Right lung (tissue), 10 donors: Measurements from ENCODE around the gene PRR13. TPM values are rescaled to one million over a fixed set of nuclear protein-coding genes. Genes with fewer than 3 reads are reported as not detected.
A peak's percentile ranks its signal among the peaks of the same experiment; 100 is the strongest.
"Not testable (repeated sequence)": the region's sequence is repeated elsewhere in the genome, so short reads cannot be mapped to it uniquely, and the experiment has no call there.

Experiments
- DNase-seq, 2 donors: peaks; one replicate each; pipeline ENCODE4 v3.0.0-alpha.2; 2013
- long read RNA-seq, 8 donors: transcript quantifications; one replicate each; lab custom pipeline, GENCODE V29; 2026
- polyA plus RNA-seq, 5 donors: library from polyadenylated mRNA; unstranded; fragments of 120-200 nt; gene quantifications; one replicate each; pipeline versions ENCODE4 v1.2.1 to v1.2.3, GENCODE V29; 2013; ENCODE audit warnings: inconsistent platforms in 1 of 5, low replicate concordance in 1 of 5; ENCODE audit not compliant: insufficient read length in 5 of 5, insufficient read depth in 1 of 5

The PRR13 gene, protein sequence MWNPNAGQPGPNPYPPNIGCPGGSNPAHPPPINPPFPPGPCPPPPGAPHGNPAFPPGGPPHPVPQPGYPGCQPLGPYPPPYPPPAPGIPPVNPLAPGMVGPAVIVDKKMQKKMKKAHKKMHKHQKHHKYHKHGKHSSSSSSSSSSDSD
- polyA plus RNA-seq, result 100 to 1,000 TPM in 3 of 5 donors, 10 to 100 TPM in 2; 98.8 to 121 (median 102) TPM
- long read RNA-seq, donor 1, transcript PRR13-208 (3 exons, 786 nt), result minor isoform, 11 of 87 reads
- long read RNA-seq, donor 1, transcript PRR13-202 (4 exons, 1,229 nt), result major isoform, 38 of 87 reads
- long read RNA-seq, donor 1, transcript PRR13-209 (4 exons, 625 nt), result minor isoform, 5 of 87 reads
- long read RNA-seq, donor 1, partial matches to known transcripts, result 30 of 87 reads
- long read RNA-seq, donor 1, other reads (novel, unspliced or antisense), result 0 of 87 reads
- long read RNA-seq, donor 2, transcript PRR13-202 (4 exons, 1,229 nt), result major isoform, 21 of 26 reads
- long read RNA-seq, donor 2, partial matches to known transcripts, result 0 of 26 reads
- long read RNA-seq, donor 2, other reads (novel, unspliced or antisense), result 0 of 26 reads
- long read RNA-seq, donor 3, transcript PRR13-202 (4 exons, 1,229 nt), result major isoform, 16 of 48 reads
- long read RNA-seq, donor 3, partial matches to known transcripts, result 27 of 48 reads
- long read RNA-seq, donor 3, other reads (novel, unspliced or antisense), result 0 of 48 reads
- long read RNA-seq, donor 4, transcript PRR13-202 (4 exons, 1,229 nt), result major isoform, 10 of 29 reads
- long read RNA-seq, donor 4, partial matches to known transcripts, result 12 of 29 reads
- long read RNA-seq, donor 4, other reads (novel, unspliced or antisense), result 0 of 29 reads
- long read RNA-seq, donor 5, transcript PRR13-202 (4 exons, 1,229 nt), result major isoform, 25 of 52 reads
- long read RNA-seq, donor 5, transcript PRR13-208 (3 exons, 786 nt), result minor isoform, 5 of 52 reads
- long read RNA-seq, donor 5, partial matches to known transcripts, result 18 of 52 reads
- long read RNA-seq, donor 5, other reads (novel, unspliced or antisense), result 0 of 52 reads
- long read RNA-seq, donor 6, transcript PRR13-202 (4 exons, 1,229 nt), result major isoform, 31 of 66 reads
- long read RNA-seq, donor 6, transcript PRR13-208 (3 exons, 786 nt), result minor isoform, 14 of 66 reads
- long read RNA-seq, donor 6, partial matches to known transcripts, result 17 of 66 reads
- long read RNA-seq, donor 6, other reads (novel, unspliced or antisense), result 0 of 66 reads
- long read RNA-seq, donor 7, transcript PRR13-202 (4 exons, 1,229 nt), result major isoform, 30 of 40 reads
- long read RNA-seq, donor 7, partial matches to known transcripts, result 0 of 40 reads
- long read RNA-seq, donor 7, other reads (novel, unspliced or antisense), result 0 of 40 reads
- long read RNA-seq, donor 8, transcript PRR13-202 (4 exons, 1,229 nt), result major isoform, 8 of 16 reads
- long read RNA-seq, donor 8, partial matches to known transcripts, result 7 of 16 reads
- long read RNA-seq, donor 8, other reads (novel, unspliced or antisense), result 0 of 16 reads

DNA sequence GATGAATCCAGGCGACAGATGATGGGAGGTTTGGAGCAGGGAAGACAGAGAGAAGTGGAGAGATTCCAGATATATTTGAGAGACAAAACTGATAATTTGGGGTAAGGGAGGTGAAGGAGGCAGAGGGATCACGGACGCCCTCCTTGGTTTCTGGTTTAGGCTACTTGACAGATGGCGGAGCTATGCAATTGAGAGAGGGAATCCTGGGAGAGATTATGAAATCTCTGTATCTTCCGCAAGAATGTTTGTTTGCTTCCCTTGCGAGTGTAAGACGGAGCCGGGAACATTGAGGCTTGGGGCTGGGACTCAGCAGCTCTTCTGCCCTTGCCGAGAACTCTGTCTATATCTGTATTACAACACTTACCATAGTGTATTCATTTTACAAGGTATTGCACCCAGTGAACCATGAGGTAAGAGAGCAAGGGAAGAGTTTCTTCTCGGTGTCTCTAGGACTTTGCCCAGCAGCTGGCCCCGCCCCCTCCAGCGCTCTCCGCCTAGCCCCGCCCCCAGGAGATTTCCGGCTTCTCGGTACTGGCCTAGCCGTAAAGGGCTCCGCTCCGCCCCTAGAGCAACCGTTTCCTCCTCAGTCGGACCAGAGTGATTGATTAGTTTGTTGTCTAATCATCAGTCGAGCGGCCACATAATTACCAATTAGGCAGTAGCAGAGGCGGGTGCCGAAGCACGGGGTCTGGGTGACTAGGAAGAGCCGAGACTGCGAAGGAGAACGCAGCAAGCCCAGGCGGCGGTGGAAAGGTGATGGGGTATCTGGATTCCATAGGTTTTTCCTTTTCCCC is at the start of gene PRR13:
Gene PRR13 (plus strand): TSS at position 695 of the 794 bp plus-strand sequence. CDS start 981 bp downstream, outside the sequence.
- peak; percentile 97 for DNase-seq

GRCh38 chr12:53399896-53400295 is 41.6 kb upstream of the PRR13 start:
- DNase-seq, result no peak

DNA sequence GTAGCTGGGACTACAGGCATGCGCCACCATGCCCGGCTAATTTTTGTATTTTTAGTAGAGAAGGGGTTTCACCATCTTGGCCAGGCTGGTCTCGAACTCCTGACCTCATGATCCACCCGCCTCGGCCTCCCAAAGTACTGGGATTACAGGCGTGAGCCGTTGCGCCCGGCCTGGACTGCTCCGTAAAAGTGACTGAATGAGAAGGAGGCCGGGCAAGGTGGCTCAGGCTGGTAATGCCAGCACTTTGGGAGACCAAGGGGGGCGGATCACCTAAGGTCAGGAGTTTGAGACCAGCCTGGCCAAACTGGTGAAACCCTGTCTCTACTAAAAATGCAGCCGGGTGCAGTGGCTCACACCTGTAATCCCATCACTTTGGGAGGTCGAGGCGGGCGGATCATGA is 39.2 kb upstream of the PRR13 start:
- DNase-seq, result not testable (repeated sequence)

- DNase-seq, result no peak
These were observed 38.7 kb upstream of the PRR13 start for GRCh38 chr12:53402871-53403270.

DNA sequence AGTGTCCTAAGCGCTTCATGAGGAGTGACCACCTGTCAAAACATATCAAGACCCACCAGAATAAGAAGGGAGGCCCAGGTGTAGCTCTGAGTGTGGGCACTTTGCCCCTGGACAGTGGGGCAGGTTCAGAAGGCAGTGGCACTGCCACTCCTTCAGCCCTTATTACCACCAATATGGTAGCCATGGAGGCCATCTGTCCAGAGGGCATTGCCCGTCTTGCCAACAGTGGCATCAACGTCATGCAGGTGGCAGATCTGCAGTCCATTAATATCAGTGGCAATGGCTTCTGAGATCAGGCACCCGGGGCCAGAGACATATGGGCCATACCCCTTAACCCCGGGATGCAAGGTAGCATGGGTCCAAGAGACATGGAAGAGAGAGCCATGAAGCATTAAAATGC is 30.6 kb upstream of the PRR13 start:
- DNase-seq, result no peak

DNA sequence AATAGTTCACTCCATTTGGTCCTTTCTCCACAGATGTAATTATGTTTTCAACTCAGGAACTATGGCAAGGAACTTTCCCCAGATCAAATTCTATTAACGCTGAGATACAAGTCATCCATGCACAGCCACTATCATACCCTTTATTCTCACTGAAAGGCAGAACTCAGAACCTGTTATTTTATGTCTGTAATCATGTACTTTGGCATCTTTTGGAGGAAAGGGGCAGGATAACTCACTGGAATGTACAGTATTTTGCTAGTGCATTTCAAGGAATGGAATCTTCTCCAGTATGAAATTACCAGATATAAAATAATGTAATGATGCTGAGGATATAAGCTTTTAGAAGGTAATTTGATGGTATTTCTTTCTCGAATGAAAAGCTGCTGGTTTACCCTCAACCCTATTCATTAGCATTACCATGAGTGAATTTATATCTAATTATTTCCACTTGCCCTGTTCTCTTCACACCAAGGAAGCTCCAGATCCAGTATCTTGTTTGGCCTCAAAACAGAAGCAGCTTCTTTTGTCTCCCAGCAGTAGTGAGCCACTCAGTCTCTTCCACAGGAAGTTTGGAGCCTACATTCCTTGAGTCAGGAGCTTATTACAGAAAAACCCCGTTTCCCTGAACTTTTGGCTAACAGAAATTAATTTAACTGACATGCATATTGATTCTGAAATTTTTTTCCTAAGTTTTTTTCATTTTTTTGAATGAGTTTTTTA is 27.9 kb upstream of the PRR13 start:
- no peak for DNase-seq

GRCh38 chr12:53414756-53415417 is 26.6 kb upstream of the PRR13 start:
- DNase-seq, result no peak

DNA sequence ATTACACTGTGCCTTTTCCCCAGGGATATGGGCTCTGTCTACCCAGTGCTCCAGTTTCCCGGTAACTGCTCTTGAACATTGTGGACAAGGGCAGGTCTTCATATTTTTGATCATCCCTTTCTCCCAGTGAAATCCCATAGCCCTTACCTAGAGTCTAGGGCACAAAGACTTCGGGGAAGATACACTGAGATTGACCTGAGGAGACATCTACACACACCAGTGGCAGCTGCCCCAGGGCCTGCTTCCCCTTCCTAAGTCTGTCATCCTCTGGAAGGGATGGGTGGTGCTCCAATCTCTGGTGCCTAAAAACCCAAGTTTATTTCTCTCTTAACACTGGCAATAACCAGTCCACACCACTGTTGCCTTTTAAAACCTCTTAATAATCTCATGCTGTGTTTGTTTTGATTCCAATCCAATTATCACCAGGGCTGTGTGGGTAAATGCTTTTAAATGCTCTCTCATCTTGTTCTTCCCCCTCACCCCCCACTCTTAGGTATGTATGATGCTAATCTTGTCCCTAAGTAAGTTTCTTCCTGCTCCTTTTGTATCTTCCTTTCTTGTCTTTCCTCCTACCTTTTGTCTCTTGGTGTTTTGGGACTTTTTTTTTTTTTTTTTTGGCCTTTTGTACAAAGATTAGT is 25.7 kb upstream of the PRR13 start:
- not testable (repeated sequence) for DNase-seq

DNA sequence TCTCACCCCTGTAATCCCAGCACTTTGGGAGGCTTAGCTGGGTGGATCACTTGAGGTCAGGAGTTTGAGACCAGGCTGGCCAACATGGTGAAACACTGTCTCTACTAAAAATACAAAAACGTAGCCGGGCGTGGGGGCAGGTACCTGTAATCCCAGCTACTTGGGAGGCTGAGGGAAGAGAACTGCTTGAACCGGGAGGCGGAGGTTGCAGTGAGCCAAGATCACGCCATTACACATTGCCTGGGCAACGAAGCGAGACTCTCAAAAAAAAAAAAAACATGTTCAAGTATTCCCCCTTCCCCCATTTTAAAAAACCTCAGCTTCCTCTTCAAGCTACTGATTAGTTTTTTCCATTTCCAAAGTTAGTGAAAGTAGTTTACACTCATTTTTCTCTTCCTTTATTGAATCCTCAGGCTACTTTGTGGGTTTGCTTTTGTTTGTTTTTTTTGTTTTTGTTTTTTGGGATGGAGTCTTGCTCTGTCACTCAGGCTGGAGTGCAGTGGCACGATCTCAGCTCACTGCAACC is 24.2 kb upstream of the PRR13 start:
- DNase-seq, result not testable (repeated sequence)

GRCh38 chr12:53418221-53418620 is 23.3 kb upstream of the PRR13 start:
- DNase-seq, result no peak

- no peak for DNase-seq
These were observed 21.8 kb upstream of the PRR13 start for GRCh38 chr12:53419756-53420155.

DNA sequence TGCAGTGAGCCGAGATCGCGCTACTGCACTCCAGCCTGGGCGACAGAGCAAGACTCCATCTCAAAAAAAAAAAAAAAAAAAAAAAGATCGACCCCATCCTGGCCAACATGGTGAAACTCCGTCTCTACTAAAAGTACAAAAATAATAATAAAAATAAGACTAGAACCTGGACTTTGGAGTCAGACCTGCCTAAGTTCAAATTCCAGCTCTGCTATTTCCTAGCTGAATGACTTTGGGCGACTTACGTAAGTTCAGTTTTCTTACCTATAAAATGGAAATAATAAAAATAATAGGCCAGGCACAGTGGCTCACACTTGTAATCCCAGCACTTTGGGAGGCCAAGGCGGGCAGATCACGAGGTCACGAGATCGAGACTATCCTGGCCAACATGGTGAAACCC is 19.3 kb upstream of the PRR13 start:
- DNase-seq, result not testable (repeated sequence)

GRCh38 chr12:53423597-53423996 is 17.9 kb upstream of the PRR13 start, which contains the start of gene AMHR2:
AMHR2 (plus strand) TSS chr12:53423855; CDS start chr12:53423935, 80 bp downstream.
- DNase-seq, result no peak

DNA sequence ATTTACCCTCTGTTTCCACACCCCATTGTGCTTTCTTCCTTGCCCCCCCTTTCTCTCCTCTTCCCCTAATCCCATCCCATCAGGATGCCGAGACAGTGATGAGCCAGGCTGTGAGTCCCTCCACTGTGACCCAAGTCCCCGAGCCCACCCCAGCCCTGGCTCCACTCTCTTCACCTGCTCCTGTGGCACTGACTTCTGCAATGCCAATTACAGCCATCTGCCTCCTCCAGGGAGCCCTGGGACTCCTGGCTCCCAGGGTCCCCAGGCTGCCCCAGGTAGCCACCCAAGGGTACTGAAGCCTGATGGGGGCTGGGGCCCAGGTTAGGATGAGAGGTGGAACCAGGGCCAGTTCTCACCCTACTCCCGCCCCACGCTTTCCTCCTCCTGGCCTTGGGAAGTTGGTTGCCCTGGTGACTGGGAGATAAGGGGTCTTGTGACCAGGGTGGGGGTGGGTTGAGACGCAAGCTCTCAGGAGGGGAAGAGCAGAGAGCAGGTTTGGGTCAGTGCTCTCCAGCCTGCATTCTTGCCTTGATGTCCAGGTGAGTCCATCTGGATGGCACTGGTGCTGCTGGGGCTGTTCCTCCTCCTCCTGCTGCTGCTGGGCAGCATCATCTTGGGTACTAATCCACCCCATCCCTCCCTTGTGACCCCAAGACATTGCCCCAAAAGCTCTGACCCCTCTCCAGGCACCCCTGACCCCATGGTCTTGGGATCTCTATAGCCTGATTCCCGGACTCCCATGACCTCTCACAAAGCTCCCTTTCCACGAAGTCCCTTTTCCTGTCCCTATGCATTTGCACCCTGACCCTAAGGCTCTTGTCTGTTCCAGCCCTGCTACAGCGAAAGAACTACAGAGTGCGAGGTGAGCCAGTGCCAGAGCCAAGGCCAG is 16.7 kb upstream of the PRR13 start:
- no peak for DNase-seq

DNA sequence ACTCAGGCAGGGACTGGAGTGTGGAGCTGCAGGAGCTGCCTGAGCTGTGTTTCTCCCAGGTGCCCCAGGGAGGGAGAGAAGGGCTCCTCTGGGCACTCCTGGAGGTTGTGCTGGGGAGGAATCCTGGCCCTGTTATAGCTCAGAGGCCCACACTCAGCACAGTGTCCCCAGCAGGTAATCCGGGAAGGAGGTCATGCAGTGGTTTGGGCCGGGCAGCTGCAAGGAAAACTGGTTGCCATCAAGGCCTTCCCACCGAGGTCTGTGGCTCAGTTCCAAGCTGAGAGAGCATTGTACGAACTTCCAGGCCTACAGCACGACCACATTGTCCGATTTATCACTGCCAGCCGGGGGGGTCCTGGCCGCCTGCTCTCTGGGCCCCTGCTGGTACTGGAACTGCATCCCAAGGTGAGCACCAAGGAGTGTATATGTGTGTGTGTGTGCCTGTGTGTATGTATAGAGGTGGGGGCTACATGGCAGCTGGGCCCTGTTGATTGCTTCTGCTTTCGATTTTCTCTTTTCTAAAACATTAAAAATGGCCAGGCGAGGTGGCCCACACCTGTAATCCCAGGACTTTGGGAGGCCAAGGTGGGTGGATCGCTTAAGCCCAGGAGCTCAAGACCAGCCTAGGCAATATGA is 15.9 kb upstream of the PRR13 start:
- DNase-seq, result no peak

- no peak for DNase-seq
These were observed 13.5 kb upstream of the PRR13 start for GRCh38 chr12:53427905-53428594.
